Fibroblast of villous mesenchyme (primary cell): ENCODE data around the gene SLC2A1. TPM values are rescaled to one million over a fixed set of nuclear protein-coding genes. Genes with fewer than 3 reads are reported as not detected.

Source experiments
- DNase-seq: peaks from one replicate; pipeline ENCODE4 v3.0.0-alpha.2; 2010; ENCODE audit warnings: low read depth
- H3K4me3 ChIP-seq: 2 replicates; pipeline ENCODE4 v1.5.1; 2011; ENCODE audit warnings: low read depth, mild to moderate bottlenecking, low read length
- small RNA-seq: library from RNA; depleted of rRNA; stranded (forward); fragments of <200 nt; gene quantifications from one replicate; pipeline ENCODE3, GENCODE V24; 2012
- total RNA-seq: library from RNA; depleted of rRNA; stranded (reverse); fragments of >200 nt; gene quantifications from 2 replicates; pipeline ENCODE4 v1.2.3, GENCODE V29; 2012
- TF ChIP-seq, protein P1 (sequence below): IDR thresholded peaks from 2 replicates; pipeline ENCODE4 v1.5.1; 2012; ENCODE audit warnings: low read depth, mild to moderate bottlenecking, low read length; ENCODE audit not compliant: insufficient read depth

Gene SLC2A1
- total RNA-seq, 1 donor = 118 TPM

- no peak overlapping the region for H3K4me3 ChIP-seq
- TF ChIP-seq, protein P1, sequence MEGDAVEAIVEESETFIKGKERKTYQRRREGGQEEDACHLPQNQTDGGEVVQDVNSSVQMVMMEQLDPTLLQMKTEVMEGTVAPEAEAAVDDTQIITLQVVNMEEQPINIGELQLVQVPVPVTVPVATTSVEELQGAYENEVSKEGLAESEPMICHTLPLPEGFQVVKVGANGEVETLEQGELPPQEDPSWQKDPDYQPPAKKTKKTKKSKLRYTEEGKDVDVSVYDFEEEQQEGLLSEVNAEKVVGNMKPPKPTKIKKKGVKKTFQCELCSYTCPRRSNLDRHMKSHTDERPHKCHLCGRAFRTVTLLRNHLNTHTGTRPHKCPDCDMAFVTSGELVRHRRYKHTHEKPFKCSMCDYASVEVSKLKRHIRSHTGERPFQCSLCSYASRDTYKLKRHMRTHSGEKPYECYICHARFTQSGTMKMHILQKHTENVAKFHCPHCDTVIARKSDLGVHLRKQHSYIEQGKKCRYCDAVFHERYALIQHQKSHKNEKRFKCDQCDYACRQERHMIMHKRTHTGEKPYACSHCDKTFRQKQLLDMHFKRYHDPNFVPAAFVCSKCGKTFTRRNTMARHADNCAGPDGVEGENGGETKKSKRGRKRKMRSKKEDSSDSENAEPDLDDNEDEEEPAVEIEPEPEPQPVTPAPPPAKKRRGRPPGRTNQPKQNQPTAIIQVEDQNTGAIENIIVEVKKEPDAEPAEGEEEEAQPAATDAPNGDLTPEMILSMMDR = no peak
- no peak for DNase-seq
These were observed 82.7 kb downstream of the SLC2A1 start for GRCh38 chr1:42876009-42876408.

Small RNAs within 50 kb of the gene (small RNA-seq; reads per million reads assigned to genes)
- not detected for gene RNU6-880P

Other genes starting within 250 kb of the SLC2A1 start
- not detected in 2 replicates for gene CLDN19, start 218.6 kb downstream of the SLC2A1 start, total RNA-seq
- 188 and 212 TPM in 2 replicates for gene P3H1, start 191.8 kb downstream of the SLC2A1 start, total RNA-seq
- gene C1orf50, start 191.6 kb downstream of the SLC2A1 start, total RNA-seq = 3.2 and 5.2 TPM in 2 replicates
- under 0.01 TPM in 2 replicates for gene TMEM269, start 173.9 kb downstream of the SLC2A1 start, total RNA-seq
- gene ERMAP, start 141.7 kb downstream of the SLC2A1 start, total RNA-seq = 14.2 and 14.8 TPM in 2 replicates
- gene SVBP, start 141.5 kb downstream of the SLC2A1 start, total RNA-seq = 15.8 and 17.3 TPM in 2 replicates
- gene ZNF691, start 112.3 kb downstream of the SLC2A1 start, total RNA-seq = 6.4 and 11.2 TPM in 2 replicates
- gene EBNA1BP2, start 213.4 kb upstream of the SLC2A1 start, total RNA-seq = 87.9 and 91.5 TPM in 2 replicates
- under 0.01 TPM in 2 replicates for gene CFAP57, start 213.5 kb upstream of the SLC2A1 start, total RNA-seq